ENCODE results near the gene CGREF1. TPM values are rescaled to one million over a fixed set of nuclear protein-coding genes. Genes with fewer than 3 reads are reported as not detected.

Gene CGREF1
- total RNA-seq, 1 experiment from 2014 or later, result 18.7 TPM

DNA sequence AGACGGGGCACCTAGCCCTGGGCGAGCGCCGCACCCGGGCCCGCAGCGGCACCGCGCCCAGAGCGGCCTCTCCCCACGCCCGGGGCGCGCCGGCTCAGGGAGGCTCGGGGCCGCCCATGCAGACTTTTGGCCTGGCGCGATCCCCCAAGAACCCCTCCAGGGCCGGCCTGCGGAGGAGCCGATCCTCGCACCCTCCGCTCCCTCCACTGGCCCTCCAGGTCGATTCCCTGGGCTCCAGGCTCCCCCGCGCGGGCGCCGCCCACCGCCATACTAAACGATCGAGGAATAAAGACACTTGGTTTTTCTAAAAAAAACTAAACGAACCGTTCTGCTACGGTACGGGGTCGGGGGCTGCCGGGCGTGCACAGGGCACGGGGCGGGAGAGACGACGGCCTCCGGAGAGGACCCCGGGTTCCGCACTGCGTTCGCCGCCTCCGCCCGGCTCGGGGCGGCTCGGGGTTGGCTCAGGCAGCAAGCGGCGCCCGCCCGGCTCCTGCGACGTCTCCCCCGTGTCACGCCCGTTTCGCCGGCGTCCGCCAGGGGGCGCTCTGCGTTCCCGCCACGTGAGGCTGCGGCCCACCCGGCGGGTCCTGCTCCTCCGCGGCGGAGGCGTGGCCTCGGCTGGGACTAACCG is 32.7 kb downstream of the CGREF1 start:
- no peaks in the 10 kb centered on the region for H3K27me3 ChIP-seq (ENCODE audit: low read length)
- H3F3A ChIP-seq (ENCODE audit: low read length, unreplicated experiment), result no peaks in the 10 kb centered on the region
- H3K79me2 ChIP-seq (ENCODE audit: low read length), result no peaks in the 10 kb centered on the region
- H3K9me2 ChIP-seq (replicated peaks; ENCODE audit: low read length), result no peaks in the 10 kb centered on the region
- H3K4me2 ChIP-seq (ENCODE audit: low read length), result peak overlapping the region; percentile 98
- intact Hi-C loops (cut with micrococcal nuclease), result loop anchor here (1.0 kb wide), 1 partner anchor 54 kb away; the partner anchor contains the start of gene TMEM214
- BruUV-seq (replicated peaks), result no TSS peak
- H3K4me1 ChIP-seq (ENCODE audit: insufficient read depth, low read length), result peaks cover 19% of the 10 kb centered on the region; the same call in 1 of the 2 replicates
- ATAC-seq (peak; percentile 84), DNase-seq (peak; percentile 96)
- peak overlapping the region; percentile 86 for H3K4me3 ChIP-seq (ENCODE audit: low read length)
- no peaks in the 10 kb centered on the region for H3K9me3 ChIP-seq (ENCODE audit: low read length)
- POLR2A ChIA-PET (ENCODE audit: unreplicated experiment), result interaction anchor here (0.6 to 0.7 kb wide), 2 partner anchors 124 to 217 kb away, joined by 3 to 8 read pairs; no protein-coding TSS in a partner anchor
- TF ChIP-seq EZH2phosphoT487 (IDR thresholded peaks at IDR 0.05; ENCODE audit: borderline replicate concordance, low read length) (no peak), EZH2 (IDR thresholded peaks at IDR 0.05; ENCODE audit: low read length, unreplicated experiment) (no peak)
- TF ChIP-seq, protein P1, sequence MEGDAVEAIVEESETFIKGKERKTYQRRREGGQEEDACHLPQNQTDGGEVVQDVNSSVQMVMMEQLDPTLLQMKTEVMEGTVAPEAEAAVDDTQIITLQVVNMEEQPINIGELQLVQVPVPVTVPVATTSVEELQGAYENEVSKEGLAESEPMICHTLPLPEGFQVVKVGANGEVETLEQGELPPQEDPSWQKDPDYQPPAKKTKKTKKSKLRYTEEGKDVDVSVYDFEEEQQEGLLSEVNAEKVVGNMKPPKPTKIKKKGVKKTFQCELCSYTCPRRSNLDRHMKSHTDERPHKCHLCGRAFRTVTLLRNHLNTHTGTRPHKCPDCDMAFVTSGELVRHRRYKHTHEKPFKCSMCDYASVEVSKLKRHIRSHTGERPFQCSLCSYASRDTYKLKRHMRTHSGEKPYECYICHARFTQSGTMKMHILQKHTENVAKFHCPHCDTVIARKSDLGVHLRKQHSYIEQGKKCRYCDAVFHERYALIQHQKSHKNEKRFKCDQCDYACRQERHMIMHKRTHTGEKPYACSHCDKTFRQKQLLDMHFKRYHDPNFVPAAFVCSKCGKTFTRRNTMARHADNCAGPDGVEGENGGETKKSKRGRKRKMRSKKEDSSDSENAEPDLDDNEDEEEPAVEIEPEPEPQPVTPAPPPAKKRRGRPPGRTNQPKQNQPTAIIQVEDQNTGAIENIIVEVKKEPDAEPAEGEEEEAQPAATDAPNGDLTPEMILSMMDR (conservative IDR thresholded peaks at IDR 0.05; ENCODE audit: low read depth, low read length), result peak; percentile 66
- H3K27ac ChIP-seq (ENCODE audit: low read length), result no peak overlapping the region
- H2AFZ ChIP-seq (ENCODE audit: low read length), result peak overlapping the region; percentile 97
- H3K9ac ChIP-seq (ENCODE audit: low read length), result peak overlapping the region; percentile 80
- no peaks in the 10 kb centered on the region for H3K36me3 ChIP-seq (ENCODE audit: low read depth, low read length)
- no peaks in the 10 kb centered on the region for H4K20me1 ChIP-seq (ENCODE audit: low read length)
- CTCF ChIA-PET, result interaction anchor here (0.6 to 1.3 kb wide), 1 partner anchor 105 kb away, joined by 3 to 6 read pairs; no protein-coding TSS in a partner anchor

DNA sequence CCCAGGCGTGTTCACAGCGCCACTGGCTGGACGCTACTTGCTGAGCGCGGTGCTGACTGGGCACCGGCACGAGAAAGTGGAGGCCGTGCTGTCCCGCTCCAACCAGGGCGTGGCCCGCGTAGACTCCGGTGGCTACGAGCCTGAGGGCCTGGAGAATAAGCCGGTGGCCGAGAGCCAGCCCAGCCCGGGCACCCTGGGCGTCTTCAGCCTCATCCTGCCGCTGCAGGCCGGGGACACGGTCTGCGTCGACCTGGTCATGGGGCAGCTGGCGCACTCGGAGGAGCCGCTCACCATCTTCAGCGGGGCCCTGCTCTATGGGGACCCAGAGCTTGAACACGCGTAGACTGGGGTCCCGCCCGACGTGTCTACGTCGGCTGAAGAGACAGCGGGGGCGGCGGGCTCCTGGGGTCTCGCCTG is 33.2 kb downstream of the CGREF1 start:
- ChIA-PET CTCF (interaction anchor here (0.6 kb wide), 1 partner anchor 106 kb away, joined by 3 read pairs; no protein-coding TSS in a partner anchor), POLR2A (ENCODE audit: unreplicated experiment) (interaction anchor here (0.6 kb wide), 1 partner anchor 178 kb away, joined by 5 read pairs; no protein-coding TSS in a partner anchor)
- Histone ChIP-seq H3K4me3 (ENCODE audit: low read length) (peak overlapping the region; percentile 86), H3K4me1 (ENCODE audit: insufficient read depth, low read length) (peaks cover 19% of the 10 kb centered on the region; the same call in 1 of the 2 replicates), H3K36me3 (ENCODE audit: low read depth, low read length) (no peaks in the 10 kb centered on the region), H3K79me2 (ENCODE audit: low read length) (no peaks in the 10 kb centered on the region), H3K9me3 (ENCODE audit: low read length) (no peaks in the 10 kb centered on the region), H3F3A (ENCODE audit: low read length, unreplicated experiment) (no peaks in the 10 kb centered on the region), H3K9ac (ENCODE audit: low read length) (peak overlapping the region; percentile 80), H3K27me3 (ENCODE audit: low read length) (no peaks in the 10 kb centered on the region), H4K20me1 (ENCODE audit: low read length) (no peaks in the 10 kb centered on the region), H3K27ac (ENCODE audit: low read length) (no peak overlapping the region; the same call in 1 of the 2 replicates), H2AFZ (ENCODE audit: low read length) (peak overlapping the region; percentile 97), H3K4me2 (ENCODE audit: low read length) (peak overlapping the region; percentile 98), H3K9me2 (replicated peaks; ENCODE audit: low read length) (no peaks in the 10 kb centered on the region)
- DNase-seq (peak; percentile 69), ATAC-seq (peak; percentile 60)
- TF ChIP-seq EZH2 (IDR thresholded peaks at IDR 0.05; ENCODE audit: low read length, unreplicated experiment), result no peak
- TF ChIP-seq, protein P1 (conservative IDR thresholded peaks at IDR 0.05; ENCODE audit: low read depth, low read length), result peak; percentile 66
- no peak for TF ChIP-seq EZH2phosphoT487 (IDR thresholded peaks at IDR 0.05; ENCODE audit: borderline replicate concordance, low read length)
- BruUV-seq (replicated peaks), result no TSS peak
- intact Hi-C loops (cut with micrococcal nuclease), result loop anchor here (1.0 kb wide), 2 partner anchors 53 to 124 kb away; partner anchors contain the start of gene TMEM214

Measured in PC-3 (cell line).